GM18508 (cell line): Measurements from ENCODE around the gene CAMK1D.

Experiments
- ATAC-seq: cut with Tn5 transposase; IDR thresholded peaks from one replicate; pipeline ENCODE4 v1.9.1; 2021; ENCODE audit warnings: moderate number of reproducible peaks; ENCODE audit not compliant: insufficient read depth, unreplicated experiment

The CAMK1D gene

DNA sequence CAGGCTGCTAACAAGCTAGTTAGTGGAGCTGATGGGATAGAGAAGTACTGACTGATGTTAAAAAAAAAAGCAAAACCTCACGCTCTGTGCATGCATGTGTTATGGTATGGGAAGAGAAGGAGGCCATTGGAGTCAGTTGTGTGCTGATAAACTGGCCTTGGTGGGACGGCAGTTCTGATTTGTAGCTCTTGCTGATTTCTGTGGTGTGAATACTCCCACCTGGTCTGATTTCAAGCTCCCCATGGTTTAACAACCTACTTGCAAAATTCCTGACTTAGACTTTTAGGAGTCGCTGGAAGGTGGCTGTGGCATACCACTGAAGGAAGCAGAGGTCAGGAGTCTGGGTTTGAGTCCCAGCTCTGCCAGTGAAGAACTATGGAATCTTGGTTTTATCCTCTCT lies 15.2 kb downstream of the CAMK1D start:
- no peak for ATAC-seq

DNA sequence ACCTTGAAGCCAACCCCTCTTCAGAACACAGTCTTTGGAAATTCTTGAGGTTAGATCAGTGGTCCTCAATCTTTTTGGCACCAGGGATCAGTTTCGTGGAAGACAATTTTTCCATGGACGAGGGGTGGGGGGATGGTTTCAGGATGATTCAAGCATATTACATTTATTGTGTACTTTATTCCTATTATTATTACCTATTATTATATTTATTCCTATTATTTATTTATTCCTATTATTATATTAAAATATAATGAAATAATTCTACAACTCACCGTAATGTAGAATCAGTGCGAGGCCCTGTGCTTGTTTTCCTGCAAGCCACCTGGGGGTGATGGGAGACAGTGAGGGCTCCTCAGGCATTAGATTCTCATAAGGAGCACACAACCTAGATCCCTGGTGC lies 17.9 kb downstream of the CAMK1D start:
- ATAC-seq, result no peak

DNA sequence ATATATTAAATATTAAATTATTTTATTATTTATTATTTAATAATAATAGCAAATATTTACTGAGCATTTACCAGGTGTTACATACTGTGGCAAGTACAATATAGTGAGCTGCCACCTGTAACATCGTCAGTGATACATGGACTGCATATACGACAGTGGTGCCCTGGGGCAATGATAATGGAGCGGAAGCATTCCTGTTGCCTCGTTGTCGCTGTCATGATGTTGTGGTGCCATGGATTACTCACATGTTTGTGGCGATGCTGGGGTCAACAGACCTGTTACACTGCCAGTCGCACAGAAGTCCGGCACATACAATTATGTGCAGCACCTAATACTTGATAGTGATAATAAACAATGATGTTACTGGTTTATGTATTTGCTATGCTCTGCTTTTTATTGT lies 20.6 kb downstream of the CAMK1D start:
- no peak for ATAC-seq

DNA sequence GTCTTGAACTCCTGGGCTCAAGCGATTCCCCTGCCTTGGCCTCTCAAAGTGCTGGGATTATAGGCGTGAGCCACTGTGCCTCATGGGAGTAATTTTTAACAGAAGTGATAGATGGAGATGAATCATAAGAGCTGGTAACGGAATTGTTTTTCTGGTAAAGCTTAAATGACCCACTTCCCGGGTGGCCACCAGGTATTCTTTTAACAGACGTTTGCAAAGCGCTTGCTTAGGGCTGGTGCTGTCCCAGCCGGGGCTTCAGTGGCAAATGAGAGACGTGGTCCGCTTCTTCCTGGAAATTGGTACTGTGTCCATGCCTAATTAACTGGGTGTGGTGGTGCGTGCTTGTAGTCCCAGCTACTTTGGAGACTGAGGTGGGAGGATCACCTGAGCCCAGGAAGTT lies 23.5 kb downstream of the CAMK1D start:
- ATAC-seq, result no peak

DNA sequence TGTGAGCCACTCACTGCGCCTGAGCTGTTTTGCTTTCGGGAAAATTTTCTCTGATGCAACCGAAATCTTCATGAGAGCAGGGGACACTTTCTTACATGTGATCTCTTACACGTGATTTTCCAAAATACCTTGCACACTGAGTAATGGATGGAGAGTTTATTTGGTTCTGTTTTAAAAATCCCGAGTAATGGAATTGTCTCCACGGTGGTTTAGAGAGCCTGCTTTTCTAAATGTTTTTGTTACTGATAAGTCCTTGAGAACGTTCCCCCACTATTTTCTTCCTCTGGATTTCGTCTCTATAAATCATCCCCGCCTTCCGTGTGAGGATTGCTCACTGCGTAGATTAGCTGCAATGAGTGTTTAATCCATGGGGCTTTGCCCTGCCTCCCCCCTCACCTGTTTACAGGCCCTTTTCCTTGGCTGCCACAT lies 25.7 kb downstream of the CAMK1D start:
- no peak for ATAC-seq

DNA sequence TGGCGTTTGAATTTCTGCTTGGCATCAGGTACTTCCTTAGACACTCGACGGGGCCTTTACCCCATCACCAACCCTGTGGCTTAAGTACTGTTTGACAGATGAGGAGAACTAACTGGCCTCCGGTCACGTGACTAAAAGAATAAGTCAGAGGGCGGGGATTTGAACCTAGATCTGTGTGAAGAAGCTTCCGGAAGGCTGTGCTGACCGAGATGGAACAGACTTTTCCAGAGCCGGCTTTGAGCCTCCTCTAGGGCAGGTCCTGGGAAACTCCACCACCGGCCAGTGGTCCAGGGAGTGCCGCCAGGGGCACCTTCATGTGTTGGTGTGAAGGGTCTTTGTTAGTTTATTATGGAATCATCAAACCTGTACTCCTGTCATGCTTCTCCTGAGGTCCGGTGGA lies 26.9 kb downstream of the CAMK1D start:
- no peak for ATAC-seq

DNA sequence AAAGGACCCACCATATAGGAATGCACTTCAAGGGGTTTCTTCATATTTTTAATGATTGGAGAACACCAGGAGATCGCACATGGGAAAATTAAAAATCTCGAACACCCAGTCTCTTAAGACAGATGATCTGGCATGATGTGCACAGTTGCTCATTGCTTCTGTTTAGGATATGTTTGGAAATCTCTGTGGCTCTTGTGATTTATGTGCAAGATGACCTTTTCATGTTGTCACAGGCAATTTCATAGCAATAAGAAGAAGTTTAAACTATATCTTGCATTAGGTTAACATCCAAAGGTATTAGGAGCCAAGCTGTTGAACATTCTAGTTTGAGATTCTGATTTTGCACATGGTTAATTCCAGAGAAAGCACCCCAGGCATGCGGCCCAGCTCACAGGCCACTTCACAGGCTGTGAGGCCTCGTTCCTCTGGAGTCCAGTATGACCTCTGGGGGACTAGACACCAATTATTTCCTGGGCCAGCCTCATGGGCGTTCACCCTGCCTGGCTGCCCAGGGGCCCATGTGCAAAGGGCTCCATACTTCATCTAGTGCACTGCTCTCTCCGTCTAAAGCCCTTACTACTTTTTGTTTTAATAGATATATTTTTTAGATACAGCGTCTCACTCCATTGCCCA lies 28.4 kb downstream of the CAMK1D start:
- ATAC-seq, result no peak

DNA sequence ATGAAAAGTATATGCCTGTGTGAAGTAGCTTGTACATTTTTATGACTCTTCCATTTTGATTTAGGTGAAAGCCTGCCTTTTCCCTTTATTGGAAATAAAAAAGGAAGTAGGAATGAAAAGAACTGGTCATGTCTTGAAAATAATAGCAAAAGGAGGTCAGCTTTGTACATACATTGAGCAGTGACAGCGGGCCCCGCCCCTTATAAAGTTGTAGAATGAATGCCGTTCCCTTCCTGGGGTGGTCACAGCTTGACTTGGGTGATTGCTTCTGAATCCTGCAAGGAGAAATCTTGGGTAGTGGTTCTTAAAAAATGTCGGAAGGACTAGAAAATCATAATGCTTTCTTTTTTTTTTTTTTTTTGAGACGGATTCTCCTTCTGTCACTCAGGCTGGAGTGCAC lies 31.7 kb downstream of the CAMK1D start:
- no peak for ATAC-seq

DNA sequence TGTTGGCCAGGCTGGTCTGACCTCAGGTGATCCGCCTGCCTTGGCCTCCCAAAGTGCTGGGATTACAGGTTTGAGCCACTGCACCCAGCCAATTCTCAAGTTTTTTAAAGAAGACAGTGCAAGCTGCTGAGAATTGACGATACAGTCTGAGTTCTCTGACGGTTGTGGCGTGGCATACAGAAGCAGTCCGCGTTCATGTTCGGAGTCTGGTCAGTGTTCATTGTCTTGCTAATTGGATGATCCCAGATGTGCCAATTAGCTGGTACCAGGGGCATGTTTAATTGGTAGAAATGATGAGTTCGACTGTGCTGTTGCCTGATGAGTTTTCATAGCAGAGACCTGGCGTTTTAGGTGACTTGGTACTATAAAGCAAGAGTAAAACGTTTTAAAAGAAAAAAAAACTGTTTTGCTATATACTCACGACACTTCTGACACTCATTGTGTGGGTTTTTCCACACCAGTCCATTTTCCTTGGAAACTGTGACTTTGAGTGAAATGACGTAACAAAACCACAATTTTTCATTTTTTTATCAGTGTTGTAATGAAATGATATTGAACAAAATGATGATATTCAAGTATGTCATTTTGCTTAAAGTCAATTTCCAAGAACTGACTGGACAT lies 32.3 kb downstream of the CAMK1D start:
- ATAC-seq, result no peak

DNA sequence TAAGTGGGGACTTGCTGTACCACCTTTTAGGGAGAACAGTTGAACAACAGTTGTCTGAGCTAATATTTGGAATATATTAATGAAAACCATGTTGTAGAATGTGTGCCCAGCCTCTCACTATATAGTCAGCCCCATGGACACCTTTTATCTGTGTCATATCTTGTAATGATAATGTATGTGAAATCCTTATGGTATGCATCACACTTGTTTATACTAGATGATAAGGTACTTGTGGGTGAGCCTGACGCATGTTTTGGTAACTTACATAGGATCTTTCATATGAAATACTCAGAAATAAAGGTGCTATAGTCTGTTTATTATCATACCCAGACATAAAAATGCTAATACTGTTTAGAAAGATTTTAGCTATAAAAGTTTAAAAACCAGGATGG lies 32.8 kb downstream of the CAMK1D start:
- no peak for ATAC-seq

DNA sequence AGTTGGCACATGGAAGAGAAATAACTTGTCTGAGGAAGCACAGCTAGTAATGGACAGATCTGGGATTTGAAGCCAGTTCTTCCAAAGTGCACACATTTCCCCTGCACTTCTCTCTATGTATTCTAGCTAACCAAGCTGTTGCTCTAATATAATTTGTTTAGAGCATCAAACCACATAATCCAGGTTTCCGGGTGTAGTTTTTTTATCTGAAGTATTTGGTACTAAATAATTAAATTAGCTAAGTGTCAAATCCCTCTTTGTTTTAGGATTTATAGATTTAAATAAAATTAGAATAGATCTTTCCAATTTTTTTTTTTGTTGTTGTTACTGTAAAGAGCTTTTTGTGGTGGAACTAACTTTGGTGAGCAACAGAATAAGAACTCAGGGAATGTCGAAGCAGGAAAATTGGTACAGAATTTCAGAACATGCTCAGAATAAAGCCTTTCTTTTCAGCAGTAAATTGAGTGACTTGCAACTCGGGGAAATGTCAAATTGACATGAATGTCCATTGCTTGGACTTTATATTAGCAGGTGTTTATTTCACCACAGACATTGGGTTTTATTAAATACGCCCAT lies 33.7 kb downstream of the CAMK1D start:
- no peak for ATAC-seq

DNA sequence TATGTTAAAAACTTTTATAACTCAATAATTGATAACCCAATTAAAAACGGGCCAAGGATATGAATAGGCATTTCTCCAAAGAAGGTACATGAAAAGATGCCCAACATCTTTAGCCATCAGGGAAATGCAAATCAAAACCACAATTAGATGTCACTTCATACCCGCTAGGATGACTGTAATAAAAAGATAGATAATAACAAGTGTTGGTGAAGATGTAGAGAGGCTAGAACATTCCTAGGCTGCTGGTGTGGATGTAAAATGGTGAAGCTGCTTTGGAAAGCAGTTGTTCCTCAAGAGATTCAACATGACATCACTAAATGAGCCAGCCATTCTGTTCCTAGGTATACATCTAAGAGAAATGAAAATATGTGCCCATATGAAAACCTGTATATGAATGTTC lies 35.6 kb downstream of the CAMK1D start:
- ATAC-seq, result no peak

DNA sequence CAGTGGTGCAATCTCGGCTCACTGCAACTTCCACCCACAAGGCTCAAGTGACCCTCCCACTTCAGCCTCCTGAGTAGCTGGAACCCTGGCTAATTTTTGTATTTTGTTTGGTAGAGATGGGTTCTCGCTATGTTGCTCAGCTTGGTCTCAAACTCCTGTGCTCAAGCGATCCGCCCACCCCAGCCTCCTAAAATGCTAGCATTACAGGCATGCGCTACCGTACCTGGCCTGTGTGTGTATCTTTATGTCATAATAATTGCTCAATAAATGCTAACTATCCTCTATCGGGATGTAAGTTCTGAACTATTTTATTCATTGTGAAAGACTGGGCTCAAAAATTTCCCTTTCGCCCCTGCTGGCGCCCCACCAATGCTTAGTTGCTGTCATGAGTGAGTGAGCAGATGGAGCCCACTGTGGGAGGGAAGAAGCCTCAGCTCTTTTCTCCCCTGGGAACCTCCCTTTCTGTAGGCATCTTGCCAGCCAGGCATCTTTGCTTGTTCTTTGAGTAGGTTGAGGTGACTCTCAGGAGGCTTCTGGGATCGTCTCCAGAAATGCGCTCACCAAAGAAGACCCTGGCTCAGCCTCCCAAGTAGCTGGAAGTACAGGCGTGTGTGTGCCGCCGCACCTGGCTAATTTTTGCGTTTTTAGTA lies 38.3 kb downstream of the CAMK1D start:
- no peak for ATAC-seq

DNA sequence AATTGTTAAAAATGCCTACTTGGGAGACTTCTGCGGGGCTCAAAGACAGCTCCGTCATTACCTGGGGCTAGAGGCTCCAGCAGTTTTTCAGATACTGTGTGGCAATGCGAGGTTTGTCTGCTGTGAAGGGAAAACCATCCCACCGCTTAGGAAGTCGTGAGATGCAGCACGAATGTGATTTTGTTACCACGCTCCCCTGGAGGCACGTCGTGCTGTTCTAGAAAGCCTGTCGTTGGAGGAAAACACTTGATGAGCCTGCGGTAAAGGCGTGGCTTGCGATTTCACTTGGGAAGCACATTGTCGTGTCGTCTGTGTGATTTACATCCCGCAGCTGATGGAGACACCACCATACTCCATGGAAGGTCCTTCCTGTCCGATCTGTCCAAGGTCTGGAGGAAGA lies 39.3 kb downstream of the CAMK1D start:
- no peak for ATAC-seq

DNA sequence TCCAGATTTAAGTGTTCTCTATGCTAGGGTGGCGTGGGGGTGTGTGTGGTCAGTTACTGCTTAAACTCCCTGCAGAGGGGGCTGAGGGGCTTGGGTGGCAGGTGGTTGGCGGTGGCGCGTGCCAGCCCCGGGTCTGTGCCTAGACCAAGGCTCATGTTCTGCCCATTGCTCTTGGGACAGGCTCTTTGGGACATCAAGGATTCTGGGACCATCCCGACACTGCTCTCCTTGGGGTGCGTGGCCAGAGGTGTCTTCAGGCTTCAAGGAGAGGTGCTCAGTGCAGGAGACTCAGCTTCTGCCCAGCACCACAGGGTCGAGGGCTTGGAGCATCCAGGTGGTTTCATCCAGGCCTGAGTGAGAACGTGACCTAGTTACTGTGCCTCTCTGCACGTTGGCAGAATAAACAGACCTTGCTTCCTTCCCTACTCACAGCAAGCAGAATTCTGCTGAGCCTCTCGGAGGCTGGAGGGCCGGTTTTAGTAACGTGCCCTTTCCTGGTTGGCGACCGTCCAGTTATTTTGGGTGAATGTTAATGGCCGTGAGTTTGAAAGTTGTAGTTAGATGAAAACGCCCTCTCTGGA lies 39.9 kb downstream of the CAMK1D start:
- no peak for ATAC-seq

DNA sequence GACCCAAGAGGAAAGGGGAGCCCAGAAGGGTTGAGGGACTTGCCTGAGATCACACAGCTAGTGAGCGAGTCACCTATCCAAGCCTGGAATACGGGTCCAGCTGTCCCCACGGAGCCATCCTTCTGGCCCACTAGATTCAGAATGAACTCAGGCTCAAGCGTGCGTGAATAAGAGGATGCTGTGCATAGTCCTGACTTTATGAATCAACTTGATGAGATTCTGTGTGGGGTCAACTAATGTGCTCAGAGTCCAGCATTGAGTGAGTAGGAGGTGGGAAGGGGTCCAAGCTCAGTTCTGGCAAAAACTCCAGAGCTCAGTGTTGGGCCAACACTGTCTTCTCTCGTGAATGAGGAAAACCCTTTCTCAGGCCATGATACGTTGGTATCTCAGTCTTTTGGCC lies 41.4 kb downstream of the CAMK1D start:
- no peak for ATAC-seq

DNA sequence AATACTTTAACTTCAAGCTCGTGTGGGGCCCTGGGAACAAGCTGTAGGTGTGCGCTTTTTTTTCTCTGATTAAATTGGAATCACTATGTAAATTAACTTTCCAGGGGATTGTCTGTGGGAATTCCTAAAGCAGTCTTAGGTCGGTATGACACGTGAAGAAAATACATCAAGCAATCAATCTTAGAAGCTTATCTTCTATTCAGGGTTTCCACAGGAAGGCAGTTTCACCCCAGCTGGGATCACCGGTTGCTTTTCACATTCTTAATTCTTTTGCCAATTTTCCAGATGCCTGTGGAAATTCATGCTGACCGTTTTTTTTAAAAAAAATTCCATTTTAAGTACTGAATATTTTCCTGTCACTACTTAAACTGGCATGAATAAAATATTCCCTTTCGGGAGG lies 41.9 kb downstream of the CAMK1D start:
- ATAC-seq, result no peak

DNA sequence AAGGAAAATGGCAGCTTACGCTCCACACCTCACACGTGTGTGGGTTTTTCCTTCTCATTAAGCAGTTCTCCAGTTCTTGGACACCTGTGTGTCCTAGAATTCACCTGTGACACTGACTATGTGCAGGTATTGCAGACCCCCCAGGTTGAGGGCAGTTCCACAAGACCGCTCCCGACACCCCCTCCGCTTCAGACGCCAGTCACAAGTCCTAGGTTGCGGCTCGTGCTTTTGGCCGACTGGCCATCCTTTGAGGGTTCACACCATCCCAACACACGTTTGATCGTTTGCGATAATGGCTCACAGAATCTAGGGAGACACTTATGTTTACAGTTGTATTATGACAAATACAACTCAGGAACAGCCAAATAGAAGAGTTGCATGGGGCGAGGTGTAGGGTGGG lies 44.5 kb downstream of the CAMK1D start:
- no peak for ATAC-seq

DNA sequence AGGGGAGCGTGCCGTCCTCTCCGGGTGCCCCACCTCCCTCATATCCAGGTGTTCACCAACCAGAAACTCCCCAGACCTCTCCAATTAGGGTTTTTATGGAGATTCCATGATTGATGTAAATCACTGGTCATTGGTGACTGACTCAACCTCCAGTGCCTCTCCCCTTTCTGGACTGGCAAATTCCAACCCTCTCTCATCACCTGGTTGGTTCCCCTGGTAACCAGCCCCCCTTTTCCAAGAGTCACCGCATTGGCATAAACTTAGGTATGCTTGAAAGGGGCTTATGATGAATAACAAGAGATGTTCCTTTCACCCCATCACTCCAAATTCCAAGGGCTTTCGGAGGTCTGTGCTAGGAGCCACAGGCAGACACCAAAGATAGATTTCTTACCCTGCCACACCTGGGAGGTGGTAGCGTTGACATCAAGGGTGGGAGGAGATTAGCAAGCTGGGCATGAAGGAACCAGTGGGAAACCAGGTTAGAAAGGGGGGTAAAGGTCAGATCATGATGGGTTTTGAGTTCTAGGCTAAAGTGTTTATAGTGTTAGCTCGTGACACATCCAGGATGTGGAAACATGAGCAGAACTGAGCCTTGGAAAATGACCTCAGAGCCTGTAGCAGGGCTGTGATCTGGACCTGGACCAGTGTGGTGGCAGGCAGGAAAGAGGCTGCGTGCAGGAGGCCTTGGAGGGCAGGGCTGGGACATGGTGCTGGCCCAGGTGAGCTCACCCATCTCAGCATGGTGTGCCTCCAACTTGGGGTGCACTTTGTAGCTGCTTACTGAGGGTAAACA lies 45.1 kb downstream of the CAMK1D start:
- ATAC-seq, result no peak

DNA sequence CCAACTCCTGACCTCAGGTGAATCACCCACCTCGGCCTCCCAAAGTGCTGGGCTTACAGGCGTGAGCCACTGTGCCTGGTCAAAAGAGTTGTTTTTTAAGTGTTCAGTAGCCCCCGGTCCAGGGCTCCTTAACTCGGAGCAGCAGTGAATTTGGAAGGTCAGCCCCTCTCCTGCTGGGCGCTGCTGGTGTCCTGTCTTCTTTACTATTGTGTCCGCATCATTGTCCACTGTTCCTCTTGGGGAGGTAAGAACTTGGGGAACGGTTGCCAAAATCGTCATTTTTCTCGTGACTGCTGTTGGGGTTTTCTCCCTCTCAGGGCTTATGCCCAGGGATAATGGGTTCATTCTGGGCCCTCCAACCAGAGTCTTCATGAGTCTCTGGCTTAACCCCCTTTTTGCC lies 46.7 kb downstream of the CAMK1D start:
- no peak for ATAC-seq

DNA sequence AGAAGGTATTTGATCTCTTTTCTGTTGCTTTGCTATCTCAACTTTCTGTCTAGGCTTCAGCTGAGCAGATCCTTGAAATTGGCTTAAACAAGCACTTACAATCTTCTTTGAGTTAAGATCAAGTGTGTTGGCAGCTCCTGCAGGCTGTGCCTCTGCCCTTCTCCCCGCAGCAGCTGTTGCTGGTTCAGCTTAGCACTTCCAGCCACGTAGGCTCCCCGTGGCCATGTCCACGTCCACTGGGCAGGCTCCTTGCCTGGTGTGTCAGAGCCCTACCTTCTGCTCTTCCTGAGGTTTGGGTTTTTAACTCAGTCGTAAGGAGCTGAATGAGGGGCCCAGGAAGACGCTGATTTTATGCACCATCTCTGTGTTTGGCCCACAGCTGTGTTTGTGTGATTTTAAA lies 47.2 kb downstream of the CAMK1D start:
- ATAC-seq, result no peak
